NCI-H1417 (cell line): Measurements from ENCODE around the gene RALGDS.

Source experiments
- DNase-seq, 3 experiments: peaks; one replicate each; lab custom pipeline; 2025; lab: John Stamatoyannopoulos, UW

Gene RALGDS

DNA sequence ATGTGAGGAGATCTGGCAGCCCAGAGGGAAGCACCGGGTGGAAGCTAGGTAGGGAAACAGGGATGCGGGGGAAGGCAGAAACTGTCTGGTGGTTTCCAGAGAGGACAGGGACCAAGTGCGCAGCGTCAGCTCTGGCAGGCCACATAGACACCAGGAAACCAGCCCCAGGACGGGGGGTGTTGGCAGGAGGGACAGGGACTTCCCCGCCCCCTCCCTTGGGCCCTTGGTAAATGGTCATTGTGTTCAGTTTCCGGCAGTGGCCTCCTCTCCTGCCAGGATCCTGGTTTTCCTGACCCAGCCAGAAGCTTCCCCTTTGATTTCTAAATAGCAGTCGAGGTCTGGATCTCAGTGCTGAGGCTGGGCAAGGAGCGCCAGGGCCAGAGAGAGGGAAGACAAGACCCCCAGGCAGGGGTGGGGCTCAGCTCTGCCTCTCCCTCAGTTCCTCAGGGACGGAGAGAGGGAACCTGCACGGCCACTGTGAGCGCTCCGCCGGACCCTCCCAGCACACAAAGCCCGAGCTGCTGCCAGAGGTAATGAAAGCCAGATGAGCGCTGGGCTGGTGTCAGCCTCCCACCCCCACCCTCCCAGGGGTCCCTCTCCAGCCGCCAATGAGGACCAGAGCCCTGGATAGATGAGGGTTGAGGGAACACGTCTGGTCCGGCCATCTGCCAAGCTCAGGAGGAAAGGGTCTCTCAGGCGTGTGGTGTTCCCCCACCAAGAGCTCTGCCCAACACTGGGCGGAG is 1.8 kb downstream of the RALGDS start:
- peak in 1 of 3 experiments; percentile 55 for DNase-seq

DNA sequence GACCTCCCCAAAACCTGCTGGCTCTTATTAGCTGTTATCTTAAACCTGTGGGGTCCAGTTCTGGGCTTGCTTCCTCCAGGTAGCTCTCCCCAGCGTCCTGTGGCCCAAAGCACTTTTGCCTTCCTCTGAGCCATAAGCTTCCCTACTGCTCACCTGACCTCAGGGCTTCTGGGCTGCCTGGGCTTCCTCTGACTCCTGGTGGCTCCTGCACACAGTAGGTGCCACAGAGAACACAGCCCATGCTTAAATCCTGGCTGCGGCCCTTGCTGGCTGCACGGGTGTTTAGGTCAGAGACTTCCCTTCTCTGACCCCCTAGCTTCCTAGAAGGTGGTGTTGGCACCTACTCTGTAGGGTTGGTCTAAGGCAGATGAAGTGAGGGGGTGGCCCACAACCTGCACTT is 2.5 kb downstream of the RALGDS start:
- DNase-seq, result no peak

DNA sequence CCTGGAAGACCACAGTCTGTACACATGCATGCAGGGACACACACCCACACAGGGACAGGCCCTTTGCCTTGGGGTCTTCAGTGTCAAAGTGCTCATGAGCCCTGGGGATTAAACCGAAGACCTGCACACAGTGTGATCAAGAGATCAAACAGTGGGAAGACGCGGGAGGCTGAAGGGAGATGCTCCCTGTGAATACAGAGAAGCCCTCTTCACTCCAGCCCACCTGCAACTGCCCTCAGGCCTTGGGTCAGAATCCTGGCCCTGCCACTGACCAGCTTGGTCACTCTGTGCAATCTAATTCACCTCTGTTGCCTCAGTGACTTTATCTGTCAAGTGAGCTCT is 2.9 kb downstream of the RALGDS start:
- DNase-seq, result no peak

DNA sequence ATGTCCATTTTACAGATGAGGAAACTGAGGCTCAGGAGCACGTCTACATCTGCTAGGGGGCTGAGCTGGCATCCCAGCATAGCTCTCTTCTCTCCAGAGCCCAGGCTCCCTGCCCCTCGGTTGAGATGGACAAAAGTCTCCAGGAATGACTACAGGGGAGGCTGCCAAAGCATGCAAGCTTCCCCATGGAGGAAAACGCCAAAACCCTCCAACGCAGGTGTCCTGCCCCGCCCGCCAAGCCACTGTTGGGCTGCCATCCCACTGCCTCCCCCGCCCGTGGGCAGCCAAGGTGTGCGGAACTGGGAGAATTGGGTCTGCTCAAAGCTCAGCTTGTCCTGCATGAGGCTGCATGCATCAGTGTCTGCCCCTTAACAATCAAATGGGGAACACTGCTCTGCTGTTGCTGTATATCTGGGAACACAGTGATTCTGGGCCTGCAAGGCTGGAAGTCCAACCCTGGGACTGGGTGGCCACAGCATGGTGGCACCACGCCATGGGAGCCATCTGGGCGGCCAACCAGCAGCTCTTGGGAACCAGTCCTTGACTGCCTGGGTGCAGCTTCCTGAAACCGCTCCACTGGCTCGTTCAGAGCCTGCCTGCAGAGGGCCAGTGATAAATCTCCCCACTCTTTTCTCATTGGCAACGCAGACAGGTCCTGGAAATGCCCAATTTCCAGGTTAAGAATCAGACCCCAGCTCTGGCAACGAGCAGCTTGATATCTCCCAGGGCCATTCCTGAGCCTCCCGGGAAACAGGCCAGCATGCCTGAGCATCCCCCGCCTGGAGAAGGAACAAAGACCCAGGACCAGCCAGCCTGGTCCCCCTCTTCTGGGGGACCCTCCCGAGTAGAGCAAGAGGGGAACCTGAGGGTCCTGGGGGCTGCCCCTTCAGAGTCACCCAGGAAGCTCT is 3.5 kb downstream of the RALGDS start:
- no peak for DNase-seq

DNA sequence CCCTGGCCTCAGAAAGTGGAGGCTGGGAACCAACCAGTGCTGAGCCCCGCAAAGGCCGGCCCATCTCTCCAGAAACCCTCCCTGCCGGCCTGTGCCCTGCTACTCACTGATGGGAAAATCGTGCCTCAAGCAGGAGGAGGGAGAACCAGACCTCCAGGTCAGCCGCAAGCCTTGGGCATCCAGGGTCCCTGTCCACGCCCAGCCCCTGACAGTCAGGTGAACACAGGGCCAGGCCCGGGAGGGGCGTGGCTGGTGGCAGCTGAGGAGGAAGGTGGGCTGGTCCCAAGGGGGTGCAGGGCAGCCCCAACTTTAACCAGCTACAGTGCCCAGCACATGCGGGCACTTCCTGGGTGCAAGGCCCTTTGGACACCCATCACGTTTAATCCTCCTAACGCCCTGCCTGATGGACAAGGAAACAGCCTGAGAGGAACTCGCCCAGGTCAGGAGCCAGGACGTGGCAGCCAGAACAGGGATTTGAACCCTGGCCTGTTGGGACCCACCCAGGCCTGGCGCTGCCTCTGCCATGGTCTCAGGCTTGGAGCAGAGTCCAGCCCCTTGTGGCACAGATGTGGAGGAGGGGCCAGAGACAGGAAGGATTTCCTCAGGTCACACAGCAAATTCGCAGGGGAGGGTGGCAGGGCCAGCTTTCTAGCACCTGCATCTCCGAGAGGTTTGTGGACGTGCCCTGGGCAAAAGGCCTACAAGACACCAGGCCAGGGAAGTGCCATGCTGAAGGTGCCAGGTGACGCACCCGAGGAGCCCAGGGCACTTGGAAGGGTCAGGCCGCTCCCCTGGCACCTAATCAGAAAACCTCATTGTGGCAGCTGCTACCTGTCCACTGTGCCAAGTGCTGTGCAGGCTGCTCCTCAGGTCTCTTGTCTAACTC is 4.5 kb downstream of the RALGDS start:
- no peak for DNase-seq

DNA sequence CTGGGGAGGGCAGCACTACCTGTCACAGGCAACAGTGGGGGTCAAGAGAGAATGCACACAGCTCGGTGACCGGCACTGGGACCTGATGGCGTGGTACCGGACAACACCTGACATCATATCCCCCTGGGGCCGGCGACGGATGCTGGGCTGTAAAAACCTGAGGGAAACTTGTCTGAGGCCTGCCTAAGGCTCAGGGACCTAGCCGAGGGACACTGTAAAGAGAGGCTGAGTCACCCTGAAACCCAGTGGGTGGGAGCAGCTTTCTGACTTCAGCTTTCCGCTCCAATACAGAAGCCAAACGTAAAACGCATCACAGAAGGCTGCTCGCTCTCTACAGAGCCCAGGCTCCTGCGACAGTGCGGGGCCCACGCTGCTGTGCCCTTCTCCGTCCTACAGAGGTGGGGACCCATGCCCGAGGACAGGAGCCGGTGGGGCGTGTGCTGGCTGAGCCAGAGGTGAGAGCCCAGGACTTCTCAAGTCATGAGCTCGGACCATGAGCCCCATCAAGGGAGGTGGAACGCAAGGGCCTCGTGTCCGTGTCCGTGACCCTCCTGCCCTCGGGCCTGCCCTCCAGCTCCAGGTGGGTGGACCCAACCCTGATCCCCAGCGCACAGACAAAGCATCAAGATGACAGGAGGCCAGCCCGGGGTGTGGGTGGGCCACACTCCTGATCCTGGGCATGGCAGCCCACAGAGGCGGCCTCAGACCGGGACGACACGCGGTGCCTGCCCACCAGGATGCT is 5.3 kb downstream of the RALGDS start:
- DNase-seq, result no peak

DNA sequence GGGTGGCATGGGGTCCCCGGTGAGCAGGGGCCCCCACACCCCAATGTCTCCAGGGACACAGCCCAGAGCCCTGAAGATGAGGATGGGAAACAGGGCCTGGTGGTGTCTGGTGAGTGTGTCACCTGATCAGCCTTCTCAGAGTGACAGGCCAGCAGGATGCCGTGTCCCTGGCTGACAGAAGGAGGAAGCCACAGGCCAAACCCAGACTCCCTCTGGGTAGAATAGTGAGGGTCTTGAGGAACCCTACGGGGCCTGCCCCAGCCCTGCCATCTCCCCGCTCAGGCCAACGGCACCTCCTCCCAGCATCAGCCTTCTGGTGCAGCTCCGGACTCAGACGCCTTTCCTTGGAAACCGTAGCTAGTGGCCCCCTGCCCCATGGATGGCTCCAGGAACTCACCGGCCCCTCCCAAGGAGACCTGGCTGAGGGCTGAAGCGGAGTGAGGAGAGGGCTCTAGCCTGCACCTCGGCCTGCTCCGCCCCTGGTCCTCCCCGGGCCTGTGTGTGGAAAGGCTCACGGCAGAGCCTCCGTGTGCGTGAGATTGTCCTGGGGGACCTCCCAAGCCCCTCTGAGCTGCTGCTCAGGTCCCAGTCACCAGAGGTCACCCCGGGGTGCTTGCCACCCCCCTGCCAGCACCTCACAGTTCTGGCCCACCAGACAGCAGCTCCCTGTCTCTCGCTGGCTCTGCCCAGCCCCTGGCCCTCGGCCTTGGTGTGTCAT is 6.0 kb downstream of the RALGDS start:
- no peak for DNase-seq

DNA sequence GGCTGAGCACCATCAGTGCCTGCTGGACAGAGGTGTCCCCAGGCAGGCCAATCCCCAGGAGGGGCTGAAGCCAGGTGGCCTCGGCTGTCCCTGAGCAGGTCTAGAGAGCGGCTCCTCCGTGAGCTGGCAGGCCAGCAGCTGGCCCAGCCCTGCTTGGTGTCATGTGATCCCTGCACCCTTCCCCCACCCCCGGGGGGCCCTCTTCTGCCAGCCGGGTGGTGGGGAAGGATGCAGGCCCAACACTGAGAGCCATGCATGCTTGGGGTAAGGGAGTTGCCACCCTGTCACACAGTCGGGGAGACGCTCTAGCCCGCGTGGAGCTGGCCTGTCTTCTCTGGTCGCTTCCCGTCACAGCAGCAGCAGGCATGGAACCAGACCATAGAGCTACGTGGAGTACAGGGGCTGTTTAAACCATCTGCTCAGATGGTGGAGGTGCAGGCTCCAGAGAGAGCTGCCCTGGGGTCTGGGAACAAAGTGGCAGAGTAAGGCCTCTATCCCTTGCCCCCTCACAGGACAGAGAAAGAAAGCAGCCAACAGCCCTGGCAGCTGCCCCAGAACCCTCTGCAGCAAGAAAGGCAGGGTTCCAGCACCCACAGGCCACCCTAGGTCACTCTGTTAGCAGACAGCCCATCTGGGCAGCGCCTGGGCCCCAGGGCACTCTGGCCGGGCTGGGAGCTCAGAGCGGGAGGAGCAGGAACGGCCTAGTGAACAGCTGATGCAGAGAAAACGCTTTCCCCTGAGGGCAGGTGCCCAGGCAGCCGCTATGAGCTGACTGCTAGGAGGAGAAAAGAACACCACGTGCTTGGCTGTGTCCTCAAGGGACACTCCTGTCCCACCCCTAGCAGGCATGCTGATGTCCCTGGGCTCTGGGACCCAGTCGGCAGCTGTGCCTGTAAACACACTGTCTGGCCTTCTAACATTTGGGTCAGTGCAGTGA is 6.8 kb downstream of the RALGDS start:
- DNase-seq, result peak in 2 of 3 experiments; percentile 55 to 71

DNA sequence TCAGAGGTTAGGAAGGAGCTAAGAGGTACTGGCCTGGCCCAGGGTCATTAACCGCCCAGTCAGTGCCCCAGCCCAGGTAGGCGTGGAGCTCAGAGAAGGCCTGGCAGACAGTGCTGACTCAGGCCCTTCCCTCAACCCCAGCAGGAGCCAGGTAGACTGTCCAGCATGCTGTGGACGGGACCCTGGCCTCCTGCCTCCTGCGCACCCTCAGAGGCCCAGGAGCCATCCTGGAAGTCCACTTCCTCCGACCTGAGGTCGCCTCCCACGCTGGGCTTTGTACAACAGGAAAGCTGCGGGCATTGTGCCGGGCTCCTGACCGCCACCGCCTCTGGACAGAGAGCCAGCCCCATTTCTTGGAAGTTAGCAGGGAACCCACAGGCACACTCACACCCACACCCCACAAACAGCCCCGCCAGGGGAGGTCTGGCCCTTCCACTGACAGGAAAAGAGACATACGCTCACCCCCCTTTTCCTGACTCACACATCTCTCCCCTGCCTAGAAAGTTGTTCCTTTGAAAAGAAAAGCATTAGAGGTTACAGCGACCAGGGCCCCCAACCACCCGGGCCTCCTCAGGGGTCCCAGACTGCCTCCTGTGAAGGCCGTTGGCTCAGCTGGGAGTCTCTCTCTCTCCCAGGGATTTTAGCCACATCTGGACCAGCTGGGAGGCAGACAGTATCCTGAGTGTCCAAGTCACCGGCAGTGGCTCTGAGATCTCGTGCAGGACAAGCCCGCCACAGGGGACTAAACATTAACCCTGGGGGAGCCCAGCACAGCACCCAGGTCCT is 7.7 kb downstream of the RALGDS start:
- DNase-seq, result no peak

DNA sequence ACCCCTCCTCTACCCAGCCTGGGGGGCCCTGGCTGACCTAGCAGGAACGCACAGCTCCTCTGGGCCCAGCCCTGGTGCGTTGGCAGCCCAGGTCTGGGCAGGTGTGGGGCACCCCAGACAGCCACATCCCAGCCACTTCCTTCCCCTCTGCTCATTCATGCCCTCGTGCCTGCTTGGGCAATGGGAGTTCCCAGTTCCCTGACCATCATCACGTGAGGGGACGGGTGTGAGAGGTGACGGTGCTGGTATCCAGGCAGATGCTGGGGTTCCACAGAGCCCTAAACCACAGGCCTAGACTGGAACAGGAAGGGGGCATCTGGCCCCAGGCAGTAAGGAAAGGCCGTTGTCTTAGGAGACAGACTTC is 8.4 kb downstream of the RALGDS start:
- DNase-seq, result no peak

DNA sequence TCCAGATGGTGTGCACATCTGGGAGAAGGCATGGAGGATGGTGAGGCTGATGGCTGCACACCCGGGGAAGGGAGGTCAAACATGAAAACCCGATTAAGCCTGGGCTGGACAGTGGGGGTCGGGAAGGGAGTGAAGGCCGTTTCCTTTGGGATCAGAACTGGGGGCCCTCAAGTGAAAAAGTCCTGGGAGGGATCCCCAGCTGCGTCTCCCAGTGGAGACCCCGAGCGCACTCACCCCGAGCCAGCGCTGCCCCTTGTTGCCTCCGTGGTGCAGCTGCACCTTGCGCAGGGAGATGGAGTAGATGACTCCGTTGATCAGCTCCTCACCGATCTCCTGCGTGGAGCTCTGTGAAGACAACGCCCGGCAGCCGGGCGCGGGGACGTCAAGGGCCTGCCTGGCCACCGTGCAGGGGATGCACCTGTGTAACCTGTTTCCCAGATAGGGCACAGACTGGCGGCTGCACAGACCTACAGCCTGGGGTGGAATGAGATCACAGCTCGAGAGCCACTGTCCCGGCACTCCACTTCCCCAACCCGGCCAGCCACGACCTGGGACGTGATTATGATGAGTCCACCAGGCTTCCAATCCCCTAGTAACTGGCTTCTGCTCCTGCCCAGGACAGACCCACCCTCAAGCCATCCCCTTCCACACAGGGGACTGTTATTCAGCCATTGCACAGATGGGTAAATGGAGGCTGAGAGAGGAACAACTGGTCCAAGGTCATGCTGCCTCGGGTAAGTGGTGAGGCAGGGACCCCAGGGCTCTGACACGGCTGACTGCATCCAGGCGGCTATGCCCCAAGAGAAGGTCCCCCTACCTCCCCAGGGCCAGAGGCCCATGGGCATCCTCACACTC is 9.0 kb downstream of the RALGDS start:
- no peak for DNase-seq

DNA sequence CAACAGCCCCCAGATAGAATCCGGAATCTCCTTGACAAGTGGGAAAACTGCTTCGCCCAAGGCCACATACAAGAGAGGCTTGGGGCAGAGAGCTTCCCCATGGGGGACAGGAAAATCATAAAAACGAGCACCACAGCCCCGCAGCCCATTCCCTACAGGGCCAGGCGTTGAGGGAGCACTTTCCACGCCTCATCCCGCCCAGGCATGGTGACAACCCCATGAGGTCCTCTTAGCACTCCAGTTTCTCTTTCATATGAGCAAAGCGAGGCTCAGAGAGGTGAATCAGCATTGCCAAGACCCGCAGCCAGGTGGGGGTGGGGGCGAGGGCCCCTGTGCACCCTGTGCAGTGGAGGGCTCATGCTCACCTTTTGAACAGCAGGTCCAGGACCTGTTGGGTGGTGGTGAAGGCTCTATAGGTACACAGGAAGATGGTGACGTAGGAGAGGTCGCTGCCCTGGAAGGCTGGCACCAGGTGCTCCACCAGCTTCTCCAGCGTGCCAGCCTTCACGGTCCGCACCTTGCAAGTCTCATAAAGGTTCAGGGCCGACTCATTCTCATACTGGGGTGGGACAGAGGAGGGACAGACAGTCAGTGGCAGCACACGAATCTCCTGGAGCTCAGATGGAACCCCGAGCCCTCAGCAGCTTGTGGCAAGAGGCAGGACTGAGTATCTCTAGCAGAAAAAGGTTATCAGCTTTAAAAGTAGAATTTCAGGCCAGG is 10.9 kb downstream of the RALGDS start:
- DNase-seq, result no peak

DNA sequence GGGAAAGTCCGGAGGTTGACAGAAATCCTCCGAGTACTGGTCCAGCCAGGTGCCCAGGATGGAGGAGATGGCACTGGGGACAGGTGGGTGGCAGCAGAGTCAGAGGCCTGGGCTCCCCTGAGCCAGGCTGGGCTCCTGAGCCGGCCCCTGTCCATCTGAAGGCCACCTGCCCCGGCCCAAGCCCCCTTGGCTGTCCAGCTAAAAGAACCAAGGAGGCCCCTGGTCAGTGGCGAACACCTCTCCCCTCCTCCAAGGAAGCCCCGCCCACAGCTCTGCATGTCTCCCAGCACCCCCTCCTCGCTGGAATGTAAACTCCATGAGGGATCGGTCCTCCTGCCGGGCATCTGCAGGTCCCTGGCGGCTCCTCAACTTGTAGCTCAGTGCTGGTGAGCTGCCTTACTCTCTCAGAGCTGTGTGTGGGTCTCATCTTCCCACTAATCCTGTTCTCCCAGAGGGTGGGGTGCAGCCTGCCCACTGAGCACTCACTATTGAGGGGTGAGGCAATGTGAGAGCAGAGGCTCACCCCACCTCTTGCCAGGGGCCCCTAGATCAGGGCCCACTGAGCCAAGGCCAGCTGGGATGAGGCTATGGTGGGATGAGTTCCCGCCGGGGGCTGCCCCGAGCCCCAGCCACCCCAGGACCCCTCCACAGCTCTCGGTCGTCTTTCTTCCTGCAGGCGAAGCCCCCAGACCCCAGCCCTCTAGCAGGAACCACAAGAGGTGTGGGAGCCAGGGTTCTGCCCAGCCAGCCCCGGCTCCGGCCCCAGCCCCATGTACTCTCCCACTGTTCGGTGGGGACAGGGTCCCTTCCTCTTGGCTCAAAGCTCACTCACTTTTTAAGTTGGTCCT is 12.0 kb downstream of the RALGDS start:
- no peak for DNase-seq

DNA sequence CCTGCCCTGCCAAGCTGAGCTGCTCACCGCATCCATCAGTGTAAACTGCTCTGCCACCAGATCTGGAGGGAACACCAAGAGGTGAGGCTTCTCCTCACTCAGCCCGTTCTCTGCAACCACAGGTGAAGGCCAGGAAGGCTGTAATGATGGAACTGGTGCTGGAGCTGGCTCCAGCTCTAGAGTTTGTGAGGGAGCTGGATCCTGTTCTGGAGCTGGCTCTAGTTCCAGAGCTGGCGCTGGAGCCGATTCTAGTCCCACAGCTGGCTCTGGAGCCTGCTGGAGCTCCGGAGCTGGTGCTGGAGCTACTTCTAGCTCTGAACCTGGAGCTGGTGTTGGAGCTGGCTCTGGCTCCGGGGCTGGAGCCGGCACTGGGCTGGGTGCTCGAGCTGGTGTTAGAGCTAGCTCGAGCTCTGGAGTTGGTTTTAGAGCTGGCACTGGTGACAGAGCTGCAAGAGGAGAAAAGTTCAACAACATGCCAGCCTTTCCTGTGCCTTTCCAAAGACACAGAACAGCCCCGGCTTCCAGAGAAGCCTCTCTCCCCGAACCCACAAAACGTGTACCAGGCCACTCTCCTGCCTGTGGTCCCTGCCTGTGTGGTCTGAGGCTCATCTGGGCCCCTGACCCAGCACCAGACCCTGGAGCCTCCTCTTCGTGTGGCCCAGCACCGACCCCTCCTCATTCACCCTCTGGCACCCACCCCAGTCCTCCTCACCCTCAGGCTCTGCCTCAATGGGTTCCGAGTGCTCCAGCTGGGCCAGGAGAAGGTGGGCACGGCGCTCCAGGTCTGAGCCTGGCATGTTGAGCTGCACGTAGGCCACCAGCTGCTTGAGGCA is 12.9 kb downstream of the RALGDS start:
- DNase-seq, result no peak

DNA sequence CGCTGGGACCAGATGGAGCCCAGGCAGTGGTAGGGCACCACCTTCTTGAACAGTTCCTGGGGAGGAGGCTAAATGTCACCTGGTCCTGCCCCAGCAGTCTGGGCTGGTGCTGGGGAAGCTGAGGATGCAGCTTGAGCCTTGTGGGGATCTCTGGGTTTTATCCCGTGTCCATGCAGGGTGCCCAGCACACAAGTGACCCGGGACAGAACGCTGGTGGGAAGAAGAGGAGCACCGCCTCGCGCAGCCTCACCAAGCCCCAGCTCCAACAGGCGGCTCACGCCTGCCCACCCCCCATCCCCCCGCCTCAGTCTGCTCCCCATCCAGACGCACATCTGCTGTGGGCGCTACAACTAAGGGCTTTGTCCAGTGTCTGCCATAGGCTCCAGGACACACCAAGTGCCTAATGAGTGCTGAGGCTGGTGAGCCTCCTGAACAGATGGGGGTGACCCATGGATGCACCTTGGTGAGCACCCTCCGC is 13.8 kb downstream of the RALGDS start:
- no peak for DNase-seq
